Stimulated activated effector memory CD8-positive, alpha-beta T cell treated with anti-CD3 and anti-CD28 coated beads, Interleukin-12 subunit alpha, Interleukin-12 subunit beta, amount 100 ng/mL, for 72 hours (primary cell): ENCODE measurements around the gene LCE2A.

Experiments used
- ATAC-seq: fragments of 150-1000 bp; cut with Tn5 transposase; 2 replicates; pipeline ENCODE4 v1.10.0; 2021
- DNase-seq, 2 donors: peaks; one replicate each; pipeline ENCODE4 v3.0.0; 2021 to 2022; ENCODE audit warnings: low spot score in 2 of 2
- H3K27ac Mint-ChIP-seq: one replicate; pipeline ENCODE4 v1.8.0; 2022; ENCODE audit warnings: mild to moderate bottlenecking, mixed read lengths
- H3K36me3 Mint-ChIP-seq: one replicate; pipeline ENCODE4 v1.8.0; 2022; ENCODE audit warnings: mild to moderate bottlenecking, mixed read lengths
- H3K4me1 Mint-ChIP-seq: one replicate; pipeline ENCODE4 v1.8.0; 2022; ENCODE audit warnings: mixed read lengths
- H3K4me3 Mint-ChIP-seq: one replicate; pipeline ENCODE4 v1.8.0; 2022; ENCODE audit warnings: mild to moderate bottlenecking, mixed read lengths
- H3K9me3 Mint-ChIP-seq: one replicate; pipeline ENCODE4 v1.8.0; 2022; ENCODE audit warnings: mixed read lengths

LCE2A gene

DNA sequence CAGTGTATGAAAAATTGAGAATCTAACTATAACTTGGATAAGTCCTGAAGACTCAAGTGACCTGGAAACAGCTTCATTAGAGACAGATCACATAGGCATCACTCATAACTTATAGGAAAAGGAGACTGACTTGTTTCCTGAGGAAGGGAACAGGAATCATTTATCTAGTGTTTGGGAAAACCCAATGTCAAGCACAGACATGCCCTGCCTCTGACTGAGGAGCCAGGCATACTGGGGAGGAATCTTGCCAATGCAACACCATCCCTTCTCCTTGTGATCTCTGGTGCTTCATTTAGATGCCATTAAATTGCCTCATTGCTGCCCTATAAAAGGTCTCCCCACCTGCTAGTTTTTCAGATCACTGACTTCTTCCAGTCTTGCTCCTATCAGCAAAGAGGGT is 20.1 kb downstream of the LCE2A start:
- no peaks in the 10 kb centered on the region for H3K4me1 Mint-ChIP-seq
- no peak overlapping the region for H3K27ac Mint-ChIP-seq
- DNase-seq (no peak), ATAC-seq (no peak)
- H3K36me3 Mint-ChIP-seq = no peaks in the 10 kb centered on the region
- H3K4me3 Mint-ChIP-seq = no peak overlapping the region
- H3K9me3 Mint-ChIP-seq = no peaks in the 10 kb centered on the region

DNA sequence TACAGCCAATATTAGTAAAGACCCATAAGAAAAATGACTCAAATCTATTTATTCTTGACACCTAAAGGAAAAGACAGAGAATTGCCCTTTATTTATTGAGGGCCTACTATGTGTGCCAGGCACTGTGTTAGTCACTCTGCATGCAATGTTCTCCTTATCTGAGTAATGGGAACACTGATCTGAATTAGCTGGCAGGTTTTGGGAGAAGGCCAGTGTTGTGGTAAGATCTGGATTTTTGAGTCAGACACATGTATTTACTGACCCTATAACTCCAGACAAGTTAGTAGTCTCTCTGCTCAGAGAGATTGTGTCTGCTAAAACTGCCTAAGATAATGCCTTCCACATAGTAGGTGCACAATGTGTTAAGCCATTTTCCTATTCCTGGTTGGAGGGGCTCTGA is 27.1 kb downstream of the LCE2A start:
- Mint-ChIP-seq H3K9me3 (no peaks in the 10 kb centered on the region), H3K27ac (no peak overlapping the region), H3K36me3 (no peaks in the 10 kb centered on the region), H3K4me1 (no peaks in the 10 kb centered on the region), H3K4me3 (no peak overlapping the region)
- DNase-seq (no peak), ATAC-seq (no peak)

DNA sequence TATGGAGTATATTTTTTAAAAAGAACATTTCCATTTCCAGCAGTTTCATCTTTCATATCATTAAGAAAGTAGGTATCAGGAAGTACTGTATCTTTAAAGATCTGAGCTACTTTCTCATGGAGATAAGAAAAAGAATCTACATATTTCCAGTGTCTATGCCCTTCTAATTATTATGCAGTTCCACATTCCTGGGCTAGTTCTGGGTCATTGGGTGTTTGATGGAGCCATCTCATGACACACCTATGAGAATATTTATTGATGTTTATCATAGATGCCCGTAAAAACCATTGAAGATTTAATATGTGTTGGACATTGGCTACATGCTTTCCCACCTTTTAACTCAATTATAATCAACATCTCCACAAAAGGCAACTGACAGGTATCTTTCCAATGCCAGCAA is 30.8 kb downstream of the LCE2A start:
- H3K4me1 Mint-ChIP-seq = no peaks in the 10 kb centered on the region
- no peak for DNase-seq
- no peak for ATAC-seq
- H3K4me3 Mint-ChIP-seq = no peak overlapping the region
- no peaks in the 10 kb centered on the region for H3K9me3 Mint-ChIP-seq
- H3K27ac Mint-ChIP-seq = no peak overlapping the region
- H3K36me3 Mint-ChIP-seq = no peaks in the 10 kb centered on the region

DNA sequence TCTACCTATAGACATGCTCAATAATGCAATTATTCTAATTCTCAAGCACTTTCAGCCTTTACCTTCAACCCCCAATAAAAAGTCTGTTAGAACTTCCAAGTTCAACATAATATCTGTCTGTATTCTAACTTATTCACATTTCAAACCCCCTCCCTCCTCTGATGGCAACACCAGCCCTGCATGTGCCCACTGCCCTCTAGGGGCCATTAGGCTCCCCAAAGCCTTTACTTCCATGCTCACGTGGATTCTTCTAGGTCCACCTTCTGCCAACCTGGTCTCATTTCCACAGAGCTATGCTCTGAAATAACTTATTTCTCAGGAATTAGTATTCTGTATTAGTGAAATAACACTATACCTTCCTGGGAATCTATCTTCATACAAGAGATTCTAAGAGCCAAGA is 37.5 kb downstream of the LCE2A start:
- H3K27ac Mint-ChIP-seq = no peak overlapping the region
- no peak for DNase-seq
- H3K4me1 Mint-ChIP-seq = no peaks in the 10 kb centered on the region
- H3K9me3 Mint-ChIP-seq = no peaks in the 10 kb centered on the region
- no peak for ATAC-seq
- no peak overlapping the region for H3K4me3 Mint-ChIP-seq
- H3K36me3 Mint-ChIP-seq = no peaks in the 10 kb centered on the region

DNA sequence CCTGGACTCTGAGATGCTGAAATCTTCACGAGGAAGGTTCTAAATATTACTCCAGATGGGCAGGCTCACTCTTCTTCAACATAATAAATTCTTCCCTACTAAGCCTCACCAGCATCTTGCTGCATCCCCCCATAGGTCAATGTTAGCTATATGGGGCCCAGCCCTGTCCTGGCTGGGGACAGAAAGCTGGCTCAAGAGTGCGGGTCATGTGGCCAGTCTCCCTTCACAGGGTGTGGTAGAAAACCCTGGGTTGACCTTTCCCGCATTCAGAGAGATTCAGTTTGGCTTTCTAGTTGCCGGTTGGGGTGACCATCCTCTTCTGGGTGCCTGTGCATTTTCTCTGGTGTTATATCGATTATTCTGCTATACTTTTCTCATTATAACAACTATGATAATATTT is 39.9 kb downstream of the LCE2A start:
- ATAC-seq = no peak
- DNase-seq = no peak
- H3K9me3 Mint-ChIP-seq = no peaks in the 10 kb centered on the region
- no peaks in the 10 kb centered on the region for H3K4me1 Mint-ChIP-seq
- no peak overlapping the region for H3K4me3 Mint-ChIP-seq
- no peaks in the 10 kb centered on the region for H3K36me3 Mint-ChIP-seq
- H3K27ac Mint-ChIP-seq = no peak overlapping the region

DNA sequence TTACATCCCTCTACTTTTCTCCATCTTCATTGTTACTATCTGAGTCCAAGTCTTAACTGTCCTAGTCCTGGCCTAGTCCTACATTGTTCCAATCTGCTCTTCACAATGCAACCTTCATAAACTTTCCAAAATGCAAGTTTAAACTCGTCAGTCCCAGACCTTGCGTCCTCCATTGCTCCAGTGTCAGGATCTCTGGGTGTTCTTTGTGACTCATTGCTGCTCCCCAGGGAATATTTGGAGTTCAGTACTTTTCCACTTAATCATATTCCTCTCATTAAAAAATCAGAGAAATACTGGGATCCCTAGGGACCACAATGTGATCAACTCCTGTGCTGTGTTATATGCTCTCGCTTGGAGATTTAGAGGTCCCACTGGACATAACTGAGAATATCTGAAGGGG is 41.7 kb downstream of the LCE2A start:
- no peak for ATAC-seq
- no peaks in the 10 kb centered on the region for H3K4me1 Mint-ChIP-seq
- H3K4me3 Mint-ChIP-seq = no peak overlapping the region
- H3K9me3 Mint-ChIP-seq = no peaks in the 10 kb centered on the region
- DNase-seq = no peak
- H3K27ac Mint-ChIP-seq = no peak overlapping the region
- H3K36me3 Mint-ChIP-seq = no peaks in the 10 kb centered on the region

DNA sequence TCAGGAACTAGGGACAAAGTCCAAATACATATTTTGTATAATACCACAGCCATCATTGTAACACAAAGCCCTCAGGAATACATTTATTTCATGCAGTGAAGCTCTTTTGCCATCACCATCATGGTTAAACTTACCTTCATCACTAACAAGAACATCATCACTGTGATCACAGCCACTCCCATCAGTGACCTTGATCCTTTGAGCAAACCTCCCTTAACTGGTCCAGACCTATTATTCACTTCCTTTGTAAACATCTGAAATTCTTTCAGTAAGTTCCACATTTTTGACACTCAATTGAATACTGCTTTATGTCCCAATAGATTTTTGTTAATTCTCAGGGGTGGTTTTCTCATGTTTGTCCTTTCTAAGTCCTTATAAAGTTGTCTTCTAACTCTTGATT is 43.5 kb downstream of the LCE2A start:
- DNase-seq (no peak), ATAC-seq (no peak)
- no peaks in the 10 kb centered on the region for H3K36me3 Mint-ChIP-seq
- no peak overlapping the region for H3K4me3 Mint-ChIP-seq
- no peak overlapping the region for H3K27ac Mint-ChIP-seq
- H3K9me3 Mint-ChIP-seq = no peaks in the 10 kb centered on the region
- no peaks in the 10 kb centered on the region for H3K4me1 Mint-ChIP-seq

DNA sequence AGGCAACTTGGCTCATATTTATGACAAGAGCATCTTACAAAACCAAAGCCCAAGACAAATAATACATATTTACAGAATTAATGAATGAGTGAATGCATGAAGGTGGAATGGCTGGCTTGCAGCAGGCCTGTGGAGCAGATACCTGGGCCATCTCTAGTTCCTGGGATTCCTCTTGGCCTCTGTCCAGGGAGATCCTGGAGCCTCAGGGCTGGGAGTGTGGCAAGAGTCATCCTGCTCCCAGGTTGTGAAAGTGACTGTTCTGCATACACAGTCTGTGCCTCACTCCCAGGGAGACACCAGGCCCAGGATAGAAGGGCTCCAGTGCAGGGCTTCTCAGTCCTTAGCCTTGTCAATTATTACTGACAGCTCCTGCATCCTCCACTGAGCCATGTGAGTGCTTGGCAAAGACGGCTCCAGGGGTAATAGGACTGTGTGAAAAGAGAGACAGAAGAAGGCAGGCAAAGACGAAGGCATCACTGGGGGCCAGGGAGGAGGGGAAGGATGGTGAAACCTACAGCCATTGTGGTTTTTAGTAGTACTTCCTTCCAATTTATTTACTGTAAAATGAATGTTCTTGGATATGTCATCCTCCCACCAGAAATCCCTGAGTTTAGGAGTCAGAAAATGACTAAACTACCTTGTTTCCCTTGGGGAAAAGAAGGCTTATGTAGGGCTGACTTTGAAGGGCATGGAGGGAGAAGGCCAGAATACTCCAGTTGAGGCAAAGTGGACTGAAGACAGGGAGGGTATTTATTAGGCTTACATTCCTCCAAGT is 45.4 kb downstream of the LCE2A start:
- Mint-ChIP-seq H3K9me3 (no peaks in the 10 kb centered on the region), H3K4me1 (no peaks in the 10 kb centered on the region), H3K4me3 (no peak overlapping the region), H3K36me3 (no peaks in the 10 kb centered on the region), H3K27ac (no peak overlapping the region)
- ATAC-seq (no peak), DNase-seq (no peak)

DNA sequence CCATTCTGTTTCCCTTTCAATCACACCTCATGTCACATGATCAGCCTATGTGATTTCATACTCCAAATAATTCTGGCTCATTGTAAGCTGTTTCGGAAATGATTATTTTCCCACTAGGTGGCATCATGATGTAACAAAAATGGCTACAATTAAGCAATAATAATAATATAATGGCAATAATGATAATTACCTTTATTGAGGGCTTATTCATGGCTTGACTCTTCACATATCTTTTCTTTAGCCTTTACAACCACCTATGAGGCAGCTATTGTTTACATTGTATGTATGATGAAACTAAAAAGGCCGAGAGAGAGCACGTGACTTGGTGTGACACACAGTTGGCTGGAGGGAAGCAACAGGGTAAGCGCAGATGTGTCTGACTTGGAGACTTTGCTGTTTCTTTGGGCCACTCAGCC is 47.2 kb downstream of the LCE2A start:
- no peaks in the 10 kb centered on the region for H3K4me1 Mint-ChIP-seq
- ATAC-seq = no peak
- no peaks in the 10 kb centered on the region for H3K36me3 Mint-ChIP-seq
- no peak overlapping the region for H3K27ac Mint-ChIP-seq
- no peak overlapping the region for H3K4me3 Mint-ChIP-seq
- no peaks in the 10 kb centered on the region for H3K9me3 Mint-ChIP-seq
- DNase-seq = no peak

DNA sequence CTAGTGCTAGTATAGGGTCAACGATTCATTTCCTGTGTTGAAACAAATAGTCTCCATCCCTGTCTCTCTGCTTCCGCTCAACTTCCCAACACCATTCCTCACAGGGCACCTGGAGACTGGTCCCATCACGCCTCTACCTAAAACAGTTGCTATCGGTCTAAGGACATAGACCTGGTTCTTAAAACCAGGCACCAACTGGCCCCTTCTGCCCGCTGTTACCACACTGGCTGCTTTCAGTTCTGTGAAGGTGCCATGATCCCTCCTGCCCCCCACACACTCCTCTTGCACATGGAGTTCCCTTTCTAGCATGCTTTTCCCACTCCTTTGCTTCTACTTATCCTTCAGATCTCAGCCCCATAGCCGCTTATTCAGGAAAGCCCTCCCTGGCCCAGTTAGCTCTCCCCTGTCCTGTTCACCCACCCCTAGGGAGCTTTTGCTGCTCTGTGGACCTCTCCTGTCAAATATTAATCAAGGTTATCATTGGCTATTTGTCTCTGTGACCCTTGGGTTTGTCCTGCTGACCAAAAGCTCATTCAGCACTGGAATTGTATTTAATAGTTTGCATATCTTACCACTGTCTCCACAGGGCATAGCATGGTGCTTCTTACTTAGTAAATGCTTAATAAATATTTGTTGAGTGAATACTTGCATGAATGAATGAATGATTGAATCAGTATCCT is 47.8 kb downstream of the LCE2A start:
- Mint-ChIP-seq H3K36me3 (no peaks in the 10 kb centered on the region), H3K27ac (no peak overlapping the region), H3K4me1 (no peaks in the 10 kb centered on the region), H3K4me3 (no peak overlapping the region), H3K9me3 (no peaks in the 10 kb centered on the region)
- no peak for ATAC-seq
- no peak for DNase-seq

DNA sequence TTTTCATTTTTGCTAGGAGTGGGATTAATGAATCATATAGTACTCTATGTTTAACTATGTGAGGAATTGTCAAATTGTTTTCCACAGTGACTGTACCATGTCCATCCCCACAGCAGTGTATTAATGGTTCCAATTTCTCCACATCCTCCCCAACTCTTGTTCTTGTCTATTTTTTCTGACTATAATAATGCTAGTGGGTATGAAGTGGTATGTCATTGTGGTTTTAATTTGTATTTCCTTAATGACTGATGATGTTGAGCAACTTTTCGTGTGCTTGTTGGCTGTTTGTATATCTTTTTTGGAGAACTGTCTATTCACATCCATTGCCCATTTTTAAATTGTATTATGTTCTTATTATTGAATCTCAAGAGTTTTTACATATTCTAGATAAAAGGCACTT is 49.7 kb downstream of the LCE2A start:
- Mint-ChIP-seq H3K27ac (no peak overlapping the region), H3K36me3 (no peaks in the 10 kb centered on the region), H3K4me1 (no peaks in the 10 kb centered on the region), H3K9me3 (no peaks in the 10 kb centered on the region), H3K4me3 (no peak overlapping the region)
- DNase-seq (no peak), ATAC-seq (no peak)
